ENCODE data around the gene EMSY.

Gene EMSY

GRCh38 chr11:76524461-76524860, 79.6 kb downstream of the EMSY start:
- DNase-seq (ENCODE audit: low read depth in 1 of 2, low spot score in 1 of 2): no peak
- Histone ChIP-seq H3K27me3 (ENCODE audit: insufficient read depth, poor library complexity, severe bottlenecking) (no peaks in the 10 kb centered on the region), H3K27ac (replicated peaks) (no peak overlapping the region), H3K4me3 (replicated peaks; ENCODE audit: insufficient read depth, low read length) (no peak overlapping the region)
- TF ChIP-seq POLR2AphosphoS5 (IDR thresholded peaks at IDR 0.05; ENCODE audit: low read depth): no peak
- TF ChIP-seq CTCF (IDR thresholded peaks at IDR 0.05; ENCODE audit: insufficient read depth, low read length): no peak
- no peak for TF ChIP-seq GABPA (IDR thresholded peaks at IDR 0.05; ENCODE audit: low read depth)
- no peak for TF ChIP-seq REST (IDR thresholded peaks at IDR 0.05; ENCODE audit: insufficient replicate concordance, low read depth)
- no peak for TF ChIP-seq SPI1 (IDR thresholded peaks at IDR 0.05; ENCODE audit: borderline replicate concordance, low read depth)

- DNase-seq (ENCODE audit: low read depth in 1 of 2, low spot score in 1 of 2): no peak
- Histone ChIP-seq H3K4me3 (replicated peaks; ENCODE audit: insufficient read depth, low read length) (no peak overlapping the region), H3K27ac (replicated peaks) (no peak overlapping the region), H3K27me3 (ENCODE audit: insufficient read depth, poor library complexity, severe bottlenecking) (no peaks in the 10 kb centered on the region)
- TF ChIP-seq POLR2AphosphoS5 (IDR thresholded peaks at IDR 0.05; ENCODE audit: low read depth) (no peak), REST (IDR thresholded peaks at IDR 0.05; ENCODE audit: insufficient replicate concordance, low read depth) (no peak), SPI1 (IDR thresholded peaks at IDR 0.05; ENCODE audit: borderline replicate concordance, low read depth) (no peak), GABPA (IDR thresholded peaks at IDR 0.05; ENCODE audit: low read depth) (no peak)
These were observed 80.1 kb downstream of the EMSY start for GRCh38 chr11:76524919-76525318.

- no peaks in the 10 kb centered on the region for H3K27me3 ChIP-seq (ENCODE audit: insufficient read depth, poor library complexity, severe bottlenecking)
- TF ChIP-seq POLR2AphosphoS5 (IDR thresholded peaks at IDR 0.05; ENCODE audit: low read depth) (no peak), REST (IDR thresholded peaks at IDR 0.05; ENCODE audit: insufficient replicate concordance, low read depth) (no peak), GABPA (IDR thresholded peaks at IDR 0.05; ENCODE audit: low read depth) (no peak), CTCF (IDR thresholded peaks at IDR 0.05; ENCODE audit: insufficient read depth, low read length) (no peak)
- no peak overlapping the region for H3K27ac ChIP-seq (replicated peaks)
- DNase-seq (ENCODE audit: low read depth in 1 of 2, low spot score in 1 of 2): no peak
- no peak overlapping the region for H3K4me3 ChIP-seq (replicated peaks; ENCODE audit: insufficient read depth, low read length)
These were observed 82.1 kb downstream of the EMSY start for GRCh38 chr11:76526878-76527277.

- Histone ChIP-seq H3K27me3 (ENCODE audit: insufficient read depth, poor library complexity, severe bottlenecking) (no peaks in the 10 kb centered on the region), H3K27ac (replicated peaks) (no peak overlapping the region)
- no peak for TF ChIP-seq POLR2AphosphoS5 (IDR thresholded peaks at IDR 0.05; ENCODE audit: low read depth)
- TF ChIP-seq CTCF (IDR thresholded peaks at IDR 0.05; ENCODE audit: insufficient read depth, low read length): no peak
- no peak for TF ChIP-seq REST (IDR thresholded peaks at IDR 0.05; ENCODE audit: insufficient replicate concordance, low read depth)
- no peak for TF ChIP-seq GABPA (IDR thresholded peaks at IDR 0.05; ENCODE audit: low read depth)
- no peak for TF ChIP-seq SPI1 (IDR thresholded peaks at IDR 0.05; ENCODE audit: borderline replicate concordance, low read depth)
These were observed 97.6 kb downstream of the EMSY start for GRCh38 chr11:76542436-76542835.

More at GRCh38 chr11:76542436-76542835, 97.6 kb downstream of the EMSY start:
- no peak overlapping the region for H3K4me3 ChIP-seq (replicated peaks; ENCODE audit: insufficient read depth, low read length)
- DNase-seq (ENCODE audit: low read depth in 1 of 2, low spot score in 1 of 2): no peak

Data from HL-60 (cell line).